ENCODE results near the gene PIEZO2. TPM values are rescaled to one million over a fixed set of nuclear protein-coding genes. Genes with fewer than 3 reads are reported as not detected.
"Not testable (repeated sequence)": the region's sequence is repeated elsewhere in the genome, so short reads cannot be mapped to it uniquely, and the experiment has no call there.

The PIEZO2 gene
- polyA plus RNA-seq, 1 donor from 2014 or later = 0.30 TPM

- not testable (repeated sequence) for H3K9ac ChIP-seq (ENCODE audit: low read length); H3K4me2 ChIP-seq (ENCODE audit: low read length); H3K27me3 ChIP-seq (ENCODE audit: insufficient read depth, low read depth, low read length); H3K27ac ChIP-seq (ENCODE audit: low read length); H3K4me3 ChIP-seq (ENCODE audit: low read length); H2AFZ ChIP-seq (ENCODE audit: low read depth, low read length); H4K20me1 ChIP-seq (ENCODE audit: insufficient read depth); H3F3A ChIP-seq (ENCODE audit: insufficient read depth, low read length, poor library complexity, severe bottlenecking); H3K79me2 ChIP-seq (replicated peaks; ENCODE audit: insufficient read depth, low read length); H3K36me3 ChIP-seq (ENCODE audit: insufficient read depth, low read length); H3K9me3 ChIP-seq (ENCODE audit: low read length); H3K9me2 ChIP-seq (ENCODE audit: insufficient read depth, low read length)
These were observed 506.3 kb downstream of the PIEZO2 start for GRCh38 chr18:10642915-10643524.

- not testable (repeated sequence) for H3K9me2 ChIP-seq (ENCODE audit: insufficient read depth, low read length); H3K4me3 ChIP-seq (ENCODE audit: low read length); H3K79me2 ChIP-seq (replicated peaks; ENCODE audit: insufficient read depth, low read length); H3K27ac ChIP-seq (ENCODE audit: low read length); H3K27me3 ChIP-seq (ENCODE audit: insufficient read depth, low read depth, low read length); H3K36me3 ChIP-seq (ENCODE audit: insufficient read depth, low read length); H3K4me2 ChIP-seq (ENCODE audit: low read length); H4K20me1 ChIP-seq (ENCODE audit: insufficient read depth); H3K9me3 ChIP-seq (ENCODE audit: low read length); H3F3A ChIP-seq (ENCODE audit: insufficient read depth, low read length, poor library complexity, severe bottlenecking); H2AFZ ChIP-seq (ENCODE audit: low read depth, low read length); H3K9ac ChIP-seq (ENCODE audit: low read length)
These were observed 510.9 kb downstream of the PIEZO2 start for GRCh38 chr18:10638539-10638885.

- H3F3A ChIP-seq (ENCODE audit: insufficient read depth, low read length, poor library complexity, severe bottlenecking); H3K9me2 ChIP-seq (ENCODE audit: insufficient read depth, low read length): not testable (repeated sequence)
These were observed 511.4 kb downstream of the PIEZO2 start for GRCh38 chr18:10637858-10638538.

GRCh38 chr18:10629076-10629475, 520.3 kb downstream of the PIEZO2 start:
- H3K9me2 ChIP-seq (ENCODE audit: insufficient read depth, low read length); H3K27ac ChIP-seq (ENCODE audit: low read length); H3K9me3 ChIP-seq (ENCODE audit: low read length); H2AFZ ChIP-seq (ENCODE audit: low read depth, low read length); H3K9ac ChIP-seq (ENCODE audit: low read length); H3K4me2 ChIP-seq (ENCODE audit: low read length); H3F3A ChIP-seq (ENCODE audit: insufficient read depth, low read length, poor library complexity, severe bottlenecking); H3K27me3 ChIP-seq (ENCODE audit: insufficient read depth, low read depth, low read length); H3K36me3 ChIP-seq (ENCODE audit: insufficient read depth, low read length); H3K79me2 ChIP-seq (replicated peaks; ENCODE audit: insufficient read depth, low read length); H4K20me1 ChIP-seq (ENCODE audit: insufficient read depth); H3K4me3 ChIP-seq (ENCODE audit: low read length): not testable (repeated sequence)

More at GRCh38 chr18:10637858-10638538, 511.4 kb downstream of the PIEZO2 start:
- not testable (repeated sequence) for H3K4me3 ChIP-seq (ENCODE audit: low read length); H4K20me1 ChIP-seq (ENCODE audit: insufficient read depth); H3K9me3 ChIP-seq (ENCODE audit: low read length); H3K36me3 ChIP-seq (ENCODE audit: insufficient read depth, low read length); H3K9ac ChIP-seq (ENCODE audit: low read length); H2AFZ ChIP-seq (ENCODE audit: low read depth, low read length); H3K79me2 ChIP-seq (replicated peaks; ENCODE audit: insufficient read depth, low read length); H3K27me3 ChIP-seq (ENCODE audit: insufficient read depth, low read depth, low read length); H3K27ac ChIP-seq (ENCODE audit: low read length); H3K4me2 ChIP-seq (ENCODE audit: low read length)

GRCh38 chr18:10626606-10627213, 522.7 kb downstream of the PIEZO2 start:
- H3K36me3 ChIP-seq (ENCODE audit: insufficient read depth, low read length); H3F3A ChIP-seq (ENCODE audit: insufficient read depth, low read length, poor library complexity, severe bottlenecking); H3K4me2 ChIP-seq (ENCODE audit: low read length); H3K4me3 ChIP-seq (ENCODE audit: low read length); H3K9ac ChIP-seq (ENCODE audit: low read length); H3K79me2 ChIP-seq (replicated peaks; ENCODE audit: insufficient read depth, low read length); H3K27ac ChIP-seq (ENCODE audit: low read length); H2AFZ ChIP-seq (ENCODE audit: low read depth, low read length); H3K9me3 ChIP-seq (ENCODE audit: low read length); H4K20me1 ChIP-seq (ENCODE audit: insufficient read depth); H3K9me2 ChIP-seq (ENCODE audit: insufficient read depth, low read length); H3K27me3 ChIP-seq (ENCODE audit: insufficient read depth, low read depth, low read length): not testable (repeated sequence)

GRCh38 chr18:10623606-10624005, 525.8 kb downstream of the PIEZO2 start:
- H3F3A ChIP-seq (ENCODE audit: insufficient read depth, low read length, poor library complexity, severe bottlenecking); H3K9me2 ChIP-seq (ENCODE audit: insufficient read depth, low read length); H3K27ac ChIP-seq (ENCODE audit: low read length); H3K4me2 ChIP-seq (ENCODE audit: low read length); H3K27me3 ChIP-seq (ENCODE audit: insufficient read depth, low read depth, low read length); H3K9me3 ChIP-seq (ENCODE audit: low read length); H3K36me3 ChIP-seq (ENCODE audit: insufficient read depth, low read length); H3K79me2 ChIP-seq (replicated peaks; ENCODE audit: insufficient read depth, low read length); H2AFZ ChIP-seq (ENCODE audit: low read depth, low read length); H3K9ac ChIP-seq (ENCODE audit: low read length); H4K20me1 ChIP-seq (ENCODE audit: insufficient read depth); H3K4me3 ChIP-seq (ENCODE audit: low read length): not testable (repeated sequence)

GRCh38 chr18:10622982-10623381, 526.4 kb downstream of the PIEZO2 start:
- not testable (repeated sequence) for H2AFZ ChIP-seq (ENCODE audit: low read depth, low read length); H3K9me3 ChIP-seq (ENCODE audit: low read length); H3K9me2 ChIP-seq (ENCODE audit: insufficient read depth, low read length); H3K9ac ChIP-seq (ENCODE audit: low read length); H3K27ac ChIP-seq (ENCODE audit: low read length); H3K36me3 ChIP-seq (ENCODE audit: insufficient read depth, low read length); H4K20me1 ChIP-seq (ENCODE audit: insufficient read depth); H3F3A ChIP-seq (ENCODE audit: insufficient read depth, low read length, poor library complexity, severe bottlenecking); H3K79me2 ChIP-seq (replicated peaks; ENCODE audit: insufficient read depth, low read length); H3K27me3 ChIP-seq (ENCODE audit: insufficient read depth, low read depth, low read length); H3K4me2 ChIP-seq (ENCODE audit: low read length); H3K4me3 ChIP-seq (ENCODE audit: low read length)
